Activated T-cell treated with anti-CD3 and anti-CD28 coated beads for 1 hour (primary cell): ENCODE measurements around the gene PXMP2.
"Not testable (repeated sequence)": the region's sequence is repeated elsewhere in the genome, so short reads cannot be mapped to it uniquely, and the experiment has no call there.

Experiments
- DNase-seq: peaks from one replicate; pipeline ENCODE4 v3.0.0-alpha.2; 2020; ENCODE audit warnings: low read depth

PXMP2 gene

GRCh38 chr12:132660052-132660451, 27.3 kb upstream of the PXMP2 start:
- no peak for DNase-seq

- no peak for DNase-seq
Measured at GRCh38 chr12:132660996-132661395, 26.4 kb upstream of the PXMP2 start.

- DNase-seq = no peak
Measured at GRCh38 chr12:132661972-132662371, 25.4 kb upstream of the PXMP2 start.

- no peak for DNase-seq
Measured at GRCh38 chr12:132662901-132663755, 24.3 kb upstream of the PXMP2 start.

GRCh38 chr12:132664206-132665148, 22.9 kb upstream of the PXMP2 start:
- DNase-seq = no peak

GRCh38 chr12:132665149-132665491, 22.3 kb upstream of the PXMP2 start:
- no peak for DNase-seq

- DNase-seq = no peak
Measured at GRCh38 chr12:132665794-132666193, 21.6 kb upstream of the PXMP2 start.

GRCh38 chr12:132668191-132669088, 18.9 kb upstream of the PXMP2 start:
- no peak for DNase-seq

GRCh38 chr12:132669166-132669879, 18.1 kb upstream of the PXMP2 start:
- DNase-seq = no peak

GRCh38 chr12:132672116-132672515, 15.3 kb upstream of the PXMP2 start:
- DNase-seq = no peak

- no peak for DNase-seq
Measured at GRCh38 chr12:132672678-132673077, 14.7 kb upstream of the PXMP2 start.

GRCh38 chr12:132673288-132674179, 13.9 kb upstream of the PXMP2 start:
- DNase-seq = no peak

- no peak for DNase-seq
Measured at GRCh38 chr12:132674561-132674960, 12.8 kb upstream of the PXMP2 start.

GRCh38 chr12:132675757-132676432, 11.5 kb upstream of the PXMP2 start:
- DNase-seq = no peak

GRCh38 chr12:132677492-132677891, 9.9 kb upstream of the PXMP2 start:
- DNase-seq = no peak

- DNase-seq = no peak
Measured at GRCh38 chr12:132685400-132685799, 2.0 kb upstream of the PXMP2 start.

- DNase-seq = no peak
Measured at GRCh38 chr12:132686825-132687210, 569 bp upstream of the PXMP2 start.

- DNase-seq = no peak
Measured at GRCh38 chr12:132689227-132689626, 1.8 kb downstream of the PXMP2 start.

GRCh38 chr12:132690112-132690511, 2.7 kb downstream of the PXMP2 start:
- no peak for DNase-seq

GRCh38 chr12:132692030-132692429, 4.6 kb downstream of the PXMP2 start:
- DNase-seq = not testable (repeated sequence)
